DND-41 (cell line): ENCODE data around the gene TOGARAM1.

ENCODE experiments used
- ATAC-seq: fragments of 200-7000 bp; cut with Tn5 transposase; 3 replicates; pipeline ENCODE4 v1.9.1; 2021; ENCODE audit warnings: low read depth; ENCODE audit not compliant: insufficient read depth
- DNase-seq: peaks from one replicate; pipeline ENCODE4 v3.0.0-alpha.2; 2020
- H2AFZ ChIP-seq: 2 replicates; pipeline ENCODE4 v1.6.0; 2012; ENCODE audit warnings: low read depth, low read length
- H3K27ac ChIP-seq: 2 replicates; pipeline ENCODE4 v1.5.1; 2012; ENCODE audit warnings: low read length, inconsistent platforms
- H3K27me3 ChIP-seq: fragments of 200-600 bp; sonication (generic); 2 replicates; pipeline ENCODE4 v1.6.0; 2012; ENCODE audit warnings: low read length, mild to moderate bottlenecking, inconsistent platforms; ENCODE audit not compliant: insufficient read depth, poor library complexity
- H3K36me3 ChIP-seq: 2 replicates; pipeline ENCODE4 v1.5.1; 2012; ENCODE audit warnings: low read length, inconsistent platforms; ENCODE audit not compliant: insufficient read depth
- H3K4me1 ChIP-seq: 2 replicates; pipeline ENCODE4 v1.5.1; 2012; ENCODE audit warnings: mild to moderate bottlenecking, low read length; ENCODE audit not compliant: insufficient read depth
- H3K4me2 ChIP-seq: 2 replicates; pipeline ENCODE4 v1.6.0; 2012; ENCODE audit warnings: mild to moderate bottlenecking, moderate library complexity, low read length, inconsistent platforms; ENCODE audit not compliant: insufficient read depth
- H3K4me3 ChIP-seq, 2 experiments: fragments of 200-600 bp in 1 of 2; shearing (Covaris generic) in 1 of 2; 2 replicates each; pipeline ENCODE4 v1.5.1; 2012 to 2016; ENCODE audit warnings: inconsistent platforms in 2 of 2, low read length in 2 of 2, mild to moderate bottlenecking in 2 of 2, low read depth in 1 of 2, moderate library complexity in 1 of 2
- H3K79me2 ChIP-seq: 2 replicates; pipeline ENCODE4 v1.6.0; 2012; ENCODE audit warnings: low read length, inconsistent platforms; ENCODE audit not compliant: insufficient read depth
- H3K9ac ChIP-seq: 2 replicates; pipeline ENCODE4 v1.6.0; 2012; ENCODE audit warnings: low read depth, mild to moderate bottlenecking, inconsistent platforms, low read length, moderate library complexity
- H3K9me3 ChIP-seq: 2 replicates; pipeline ENCODE4 v1.5.1; 2012; ENCODE audit warnings: low read length, moderate library complexity, mild to moderate bottlenecking, inconsistent platforms; ENCODE audit not compliant: insufficient read depth, severe bottlenecking
- H4K20me1 ChIP-seq: 2 replicates; pipeline ENCODE4 v1.6.0; 2012; ENCODE audit warnings: low read length; ENCODE audit not compliant: insufficient read depth
- EZH2 ChIP-seq: IDR thresholded peaks from 3 replicates; pipeline ENCODE4 v1.6.1; 2012; ENCODE audit warnings: borderline replicate concordance, low read depth, mild to moderate bottlenecking, moderate library complexity, low read length, inconsistent platforms; ENCODE audit not compliant: severe bottlenecking
- TF ChIP-seq, protein P1 (sequence below): IDR thresholded peaks from 2 replicates; pipeline ENCODE4 v1.5.1; 2012; ENCODE audit warnings: borderline replicate concordance, low read length, moderate library complexity, mild to moderate bottlenecking; ENCODE audit not compliant: poor library complexity, severe bottlenecking; ENCODE audit errors: extremely low read depth

Gene TOGARAM1

DNA sequence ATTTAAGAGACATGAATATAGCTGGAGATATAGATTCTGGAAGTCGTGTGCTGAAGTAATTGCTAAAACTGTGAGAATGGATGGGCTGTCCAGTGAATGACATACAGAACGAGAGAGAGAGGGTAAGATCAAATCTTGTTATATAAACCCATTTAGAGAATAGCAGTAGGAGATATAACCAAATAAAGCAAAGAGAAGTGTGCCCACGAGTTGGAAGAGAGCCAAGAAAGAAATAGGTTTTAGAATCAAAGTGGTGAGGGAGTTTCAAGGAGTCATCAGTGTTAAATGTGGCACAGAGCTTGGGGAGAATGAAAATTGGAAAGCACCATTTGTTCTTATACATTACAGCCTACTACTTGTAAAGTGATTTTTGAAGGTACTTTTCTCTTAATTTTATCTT, 19.2 kb downstream of the TOGARAM1 start:
- Histone ChIP-seq H3K27me3 (no peaks in the 10 kb centered on the region), H3K4me2 (no peak overlapping the region), H3K27ac (no peak overlapping the region), H3K36me3 (no peaks in the 10 kb centered on the region; the same call in 1 of the 2 replicates), H2AFZ (no peak overlapping the region), H4K20me1 (peaks cover 8% of the 10 kb centered on the region), H3K4me1 (no peaks in the 10 kb centered on the region), H3K4me3 (no peak overlapping the region), H3K9me3 (no peaks in the 10 kb centered on the region), H3K79me2 (peaks cover 84% of the 10 kb centered on the region), H3K9ac (no peak overlapping the region)
- ATAC-seq (peak; percentile 22; the same call in 1 of the 3 replicates), DNase-seq (no peak)
- TF ChIP-seq, protein P1, sequence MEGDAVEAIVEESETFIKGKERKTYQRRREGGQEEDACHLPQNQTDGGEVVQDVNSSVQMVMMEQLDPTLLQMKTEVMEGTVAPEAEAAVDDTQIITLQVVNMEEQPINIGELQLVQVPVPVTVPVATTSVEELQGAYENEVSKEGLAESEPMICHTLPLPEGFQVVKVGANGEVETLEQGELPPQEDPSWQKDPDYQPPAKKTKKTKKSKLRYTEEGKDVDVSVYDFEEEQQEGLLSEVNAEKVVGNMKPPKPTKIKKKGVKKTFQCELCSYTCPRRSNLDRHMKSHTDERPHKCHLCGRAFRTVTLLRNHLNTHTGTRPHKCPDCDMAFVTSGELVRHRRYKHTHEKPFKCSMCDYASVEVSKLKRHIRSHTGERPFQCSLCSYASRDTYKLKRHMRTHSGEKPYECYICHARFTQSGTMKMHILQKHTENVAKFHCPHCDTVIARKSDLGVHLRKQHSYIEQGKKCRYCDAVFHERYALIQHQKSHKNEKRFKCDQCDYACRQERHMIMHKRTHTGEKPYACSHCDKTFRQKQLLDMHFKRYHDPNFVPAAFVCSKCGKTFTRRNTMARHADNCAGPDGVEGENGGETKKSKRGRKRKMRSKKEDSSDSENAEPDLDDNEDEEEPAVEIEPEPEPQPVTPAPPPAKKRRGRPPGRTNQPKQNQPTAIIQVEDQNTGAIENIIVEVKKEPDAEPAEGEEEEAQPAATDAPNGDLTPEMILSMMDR, result no peak
- TF ChIP-seq EZH2, result no peak

DNA sequence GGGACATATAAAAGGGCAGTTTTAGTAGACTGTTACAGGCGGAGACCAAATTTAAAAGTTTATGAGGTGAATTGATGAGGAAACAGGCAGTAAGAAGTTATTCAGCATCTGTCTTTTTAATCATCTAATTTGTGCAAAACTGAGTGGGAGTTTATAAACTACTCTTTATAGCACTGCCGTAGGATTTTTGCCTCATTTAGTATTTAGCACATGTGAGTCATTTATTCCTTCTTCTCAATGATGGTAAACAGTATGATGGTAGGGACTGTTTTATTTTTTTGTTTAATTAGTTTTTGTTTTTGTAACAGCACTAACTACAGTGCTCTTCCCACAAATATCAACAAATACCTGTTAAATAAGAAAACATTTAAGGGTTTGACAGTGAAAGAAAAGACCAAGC, 20.6 kb downstream of the TOGARAM1 start:
- no peak overlapping the region for H2AFZ ChIP-seq
- no peaks in the 10 kb centered on the region; the same call in 1 of the 2 replicates for H3K36me3 ChIP-seq
- H3K4me1 ChIP-seq, result no peaks in the 10 kb centered on the region
- DNase-seq (no peak), ATAC-seq (no peak)
- no peak overlapping the region for H3K9ac ChIP-seq
- H3K27me3 ChIP-seq, result no peaks in the 10 kb centered on the region
- H3K4me2 ChIP-seq, result no peak overlapping the region
- TF ChIP-seq, protein P1, result no peak
- no peak for TF ChIP-seq EZH2
- H3K27ac ChIP-seq, result no peak overlapping the region
- H3K4me3 ChIP-seq, result no peak overlapping the region
- H3K79me2 ChIP-seq, result peaks cover 75% of the 10 kb centered on the region
- H3K9me3 ChIP-seq, result no peaks in the 10 kb centered on the region
- H4K20me1 ChIP-seq, result peaks cover 8% of the 10 kb centered on the region

DNA sequence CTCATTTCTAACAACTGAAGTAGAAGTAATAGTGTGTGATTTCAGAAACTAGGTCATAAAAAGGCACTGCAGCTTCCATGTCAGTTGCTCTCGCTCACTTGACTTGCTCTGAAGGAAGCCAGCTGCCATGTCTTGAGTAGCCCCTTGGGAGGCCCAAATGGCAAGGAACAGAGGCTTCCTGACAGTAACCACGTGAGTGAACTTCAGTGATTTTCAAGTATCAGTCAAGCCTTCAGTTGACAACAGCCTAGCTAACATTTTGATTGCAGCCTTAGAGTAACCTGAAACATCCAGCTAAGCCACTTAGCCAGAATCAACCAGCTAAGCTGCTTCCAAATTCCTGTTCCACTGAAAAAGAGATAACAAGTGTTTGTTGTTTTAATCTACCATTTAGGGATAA, 26.7 kb downstream of the TOGARAM1 start:
- H3K4me1 ChIP-seq, result no peaks in the 10 kb centered on the region
- H4K20me1 ChIP-seq, result peaks cover 3% of the 10 kb centered on the region; the same call in 1 of the 2 replicates
- no peaks in the 10 kb centered on the region for H3K9me3 ChIP-seq
- ATAC-seq (peak; percentile 56; the same call in 1 of the 3 replicates), DNase-seq (no peak)
- H3K27me3 ChIP-seq, result no peaks in the 10 kb centered on the region
- H3K4me2 ChIP-seq, result no peak overlapping the region
- no peak for TF ChIP-seq EZH2
- TF ChIP-seq, protein P1, result no peak
- H3K27ac ChIP-seq, result no peak overlapping the region
- no peak overlapping the region for H3K4me3 ChIP-seq
- peaks cover 36% of the 10 kb centered on the region for H3K79me2 ChIP-seq
- H2AFZ ChIP-seq, result no peak overlapping the region
- H3K36me3 ChIP-seq, result peaks cover 2% of the 10 kb centered on the region; the same call in 1 of the 2 replicates
- H3K9ac ChIP-seq, result no peak overlapping the region
